HEK293 (cell line): ENCODE data around the gene QRFPR.

Experiments used
- CTCF ChIP-seq: fragments of 450-650 bp; formaldehyde crosslinking; IDR thresholded peaks from 2 replicates; pipeline ENCODE4 v1.5.1; 2016; ENCODE audit warnings: missing biosample characterization, missing genetic modification characterization
- ELK4 ChIP-seq: IDR thresholded peaks from 2 replicates; pipeline ENCODE4 v1.6.1; 2011; ENCODE audit warnings: mild to moderate bottlenecking, low read depth, low read length, borderline replicate concordance
- MYNN ChIP-seq: fragments of 450-650 bp; formaldehyde crosslinking; IDR thresholded peaks from 2 replicates; pipeline ENCODE4 v1.5.1; 2016; ENCODE audit warnings: missing biosample characterization, missing genetic modification characterization, borderline replicate concordance
- RBAK ChIP-seq: fragments of 450-650 bp; formaldehyde crosslinking; IDR thresholded peaks from 2 replicates; pipeline ENCODE4 v1.5.1; 2016; ENCODE audit warnings: missing biosample characterization, missing genetic modification characterization
- ZNF292 ChIP-seq: fragments of 450-650 bp; formaldehyde crosslinking; IDR thresholded peaks from 2 replicates; pipeline ENCODE4 v1.5.1; 2016; ENCODE audit warnings: low read depth, missing biosample characterization, missing genetic modification characterization, borderline replicate concordance
- ZNF416 ChIP-seq: fragments of 450-650 bp; formaldehyde crosslinking; IDR thresholded peaks from 2 replicates; pipeline ENCODE4 v1.5.1; 2016; ENCODE audit warnings: missing biosample characterization, missing genetic modification characterization
- ZNF558 ChIP-seq: fragments of 450-650 bp; formaldehyde crosslinking; IDR thresholded peaks from 2 replicates; pipeline ENCODE4 v1.5.1; 2016; ENCODE audit warnings: missing biosample characterization, missing genetic modification characterization
- ZNF610 ChIP-seq: fragments of 450-650 bp; formaldehyde crosslinking; IDR thresholded peaks from 2 replicates; pipeline ENCODE4 v1.5.1; 2016; ENCODE audit warnings: missing biosample characterization, missing genetic modification characterization, borderline replicate concordance
- ZNF707 ChIP-seq: fragments of 450-650 bp; formaldehyde crosslinking; IDR thresholded peaks from 2 replicates; pipeline ENCODE4 v1.5.1; 2016; ENCODE audit warnings: missing biosample characterization, missing genetic modification characterization

- TF ChIP-seq CTCF (tag by site-specific recombination), result no peak
- no peak for TF ChIP-seq MYNN (tag by site-specific recombination)
- TF ChIP-seq ZNF610 (tag by site-specific recombination), result no peak
- no peak for TF ChIP-seq ZNF416
- no peak for TF ChIP-seq ELK4
- no peak for TF ChIP-seq ZNF558 (tag by site-specific recombination)
- TF ChIP-seq ZNF292 (tag by site-specific recombination), result no peak
- TF ChIP-seq RBAK (tag by site-specific recombination), result no peak
- no peak for TF ChIP-seq ZNF707
These were observed 3.7 kb downstream of the QRFPR start for GRCh38 chr4:121377076-121377475.
